Esophagus muscularis mucosa (tissue), 4 donors: Measurements from ENCODE around the gene APOO. TPM values are rescaled to one million over a fixed set of nuclear protein-coding genes. Genes with fewer than 3 reads are reported as not detected.

ENCODE experiments used
- DNase-seq: peaks from one replicate; pipeline ENCODE4 v3.0.0-alpha.2; 2017; ENCODE audit errors: extremely low spot score
- H3K27ac ChIP-seq, 4 donors: fragments of 200-600 bp; sonication (generic); replicated peaks in 1 of 4; 1 replicate in 3 of 4; 2 replicates in 1 of 4; pipeline ENCODE4 v1.5.1; 2016 to 2019; ENCODE audit warnings: mild to moderate bottlenecking in 1 of 4
- H3K27me3 ChIP-seq, 4 donors: fragments of 200-600 bp; sonication (generic); one replicate each; pipeline versions ENCODE4 v1.5.1 to v1.6.0; 2016 to 2019
- H3K36me3 ChIP-seq, 4 donors: fragments of 200-600 bp; sonication (generic); one replicate each; pipeline ENCODE4 v1.5.1; 2016 to 2019
- H3K4me1 ChIP-seq, 4 donors: fragments of 200-600 bp; sonication (generic); one replicate each; pipeline ENCODE4 v1.5.1; 2016 to 2019
- H3K4me3 ChIP-seq, 4 donors: fragments of 200-600 bp; sonication (generic); 1 replicate in 2 of 4; 2 replicates in 2 of 4; pipeline ENCODE4 v1.5.1; 2016 to 2019; ENCODE audit warnings: mild to moderate bottlenecking in 4 of 4, moderate library complexity in 1 of 4
- H3K9me3 ChIP-seq, 4 donors: fragments of 200-600 bp; sonication (generic); 1 replicate in 3 of 4; 2 replicates in 1 of 4; pipeline ENCODE4 v1.5.1; 2016 to 2019
- EP300 ChIP-seq: sonication (generic); formaldehyde crosslinking; IDR thresholded peaks from one replicate; pipeline ENCODE4 v1.6.1; 2017; ENCODE audit warnings: antibody characterized with exemption
- POLR2A ChIP-seq: fragments of 450-650 bp; IDR thresholded peaks from one replicate; pipeline ENCODE4 v1.6.1; 2017; ENCODE audit warnings: antibody characterized with exemption, moderate library complexity, mild to moderate bottlenecking, low read depth
- POLR2AphosphoS5 ChIP-seq, 2 donors: sonication (generic); formaldehyde crosslinking; IDR thresholded peaks; one replicate each; pipeline ENCODE4 v1.6.1; 2017; ENCODE audit warnings: antibody characterized with exemption in 2 of 2
- WGBS: methylation state at CpG from one replicate; pipeline ENCODE4 v1.1.5; 2018; 5-methylcytosine and 5-hydroxymethylcytosine counted together
- intact Hi-C: fragments of 100-400 bp; cut with DNase I; formaldehyde crosslinking; loops from one replicate; pipeline ENCODE4 v1.15.1; 2023
- total RNA-seq, 4 donors: library from RNA; depleted of rRNA; stranded (reverse); fragments of >200 nt; gene quantifications; one replicate each; pipeline versions ENCODE4 v1.1.0 to v1.2.1, GENCODE V29; 2016
- TF ChIP-seq, protein P1 (sequence below), 3 experiments: fragments of 200-600 bp in 2 of 3; fragments of 450-650 bp in 1 of 3; sonication (generic) in 2 of 3; IDR thresholded peaks; one replicate each; pipeline ENCODE4 v1.5.1; 2017 to 2019; ENCODE audit warnings: antibody characterized with exemption in 3 of 3, mild to moderate bottlenecking in 2 of 3, moderate library complexity in 1 of 3

Gene APOO
- total RNA-seq, 4 donors from 2014 or later = 7.5 to 10.2 (median 9.5) TPM

DNA sequence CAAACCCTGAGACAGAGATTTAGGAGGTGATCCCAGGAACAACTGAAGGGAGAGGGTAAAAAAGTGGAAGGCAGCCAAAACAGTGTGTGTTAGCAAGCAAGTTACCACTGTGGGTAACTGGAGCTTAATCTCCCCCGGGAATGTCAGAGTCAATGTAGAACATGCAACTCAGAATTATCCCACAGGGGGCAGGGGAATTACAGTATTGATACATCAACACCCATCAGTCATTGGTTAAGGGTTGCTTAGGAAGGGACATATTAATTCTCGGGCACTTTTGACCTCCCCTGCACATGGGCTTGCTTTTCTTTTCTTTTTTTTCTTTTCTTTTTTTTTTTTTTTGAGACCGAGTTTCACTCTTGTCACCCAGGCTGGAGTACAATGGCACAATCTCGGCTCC, 29.4 kb upstream of the APOO start:
- TF ChIP-seq POLR2AphosphoS5 (IDR thresholded peaks at IDR 0.05) = no peak
- TF ChIP-seq, protein P1, sequence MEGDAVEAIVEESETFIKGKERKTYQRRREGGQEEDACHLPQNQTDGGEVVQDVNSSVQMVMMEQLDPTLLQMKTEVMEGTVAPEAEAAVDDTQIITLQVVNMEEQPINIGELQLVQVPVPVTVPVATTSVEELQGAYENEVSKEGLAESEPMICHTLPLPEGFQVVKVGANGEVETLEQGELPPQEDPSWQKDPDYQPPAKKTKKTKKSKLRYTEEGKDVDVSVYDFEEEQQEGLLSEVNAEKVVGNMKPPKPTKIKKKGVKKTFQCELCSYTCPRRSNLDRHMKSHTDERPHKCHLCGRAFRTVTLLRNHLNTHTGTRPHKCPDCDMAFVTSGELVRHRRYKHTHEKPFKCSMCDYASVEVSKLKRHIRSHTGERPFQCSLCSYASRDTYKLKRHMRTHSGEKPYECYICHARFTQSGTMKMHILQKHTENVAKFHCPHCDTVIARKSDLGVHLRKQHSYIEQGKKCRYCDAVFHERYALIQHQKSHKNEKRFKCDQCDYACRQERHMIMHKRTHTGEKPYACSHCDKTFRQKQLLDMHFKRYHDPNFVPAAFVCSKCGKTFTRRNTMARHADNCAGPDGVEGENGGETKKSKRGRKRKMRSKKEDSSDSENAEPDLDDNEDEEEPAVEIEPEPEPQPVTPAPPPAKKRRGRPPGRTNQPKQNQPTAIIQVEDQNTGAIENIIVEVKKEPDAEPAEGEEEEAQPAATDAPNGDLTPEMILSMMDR (IDR thresholded peaks at IDR 0.05) = no peak
- TF ChIP-seq POLR2A = no peak
- TF ChIP-seq EP300 = no peak
- intact Hi-C loops = no loop called here
- WGBS = 80% methylated on average over 4 of the region's 4 CpGs

DNA sequence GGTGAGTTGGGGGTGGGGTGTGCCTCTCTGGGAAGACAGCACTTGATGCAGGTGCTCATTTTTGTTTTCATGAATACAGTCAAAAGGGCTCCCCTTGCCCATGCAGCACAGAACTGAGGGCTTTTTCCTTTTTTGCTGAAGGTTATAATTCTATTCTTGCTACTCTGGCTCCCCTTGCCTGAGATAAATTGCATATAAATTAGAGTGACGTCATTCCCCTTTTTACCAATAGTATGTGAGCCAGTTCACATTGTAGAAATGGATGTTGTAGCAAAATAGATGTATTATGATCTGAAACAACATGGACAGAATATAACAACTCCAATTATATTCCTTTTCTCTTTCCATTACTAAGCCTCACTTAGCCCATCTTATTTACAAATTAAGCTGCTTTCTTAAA, 28.4 kb upstream of the APOO start:
- Histone ChIP-seq H3K9me3 (no peaks in the 10 kb centered on the region), H3K27me3 (peaks cover 0 to 7% (median 0%) of the 10 kb centered on the region in 4 donors), H3K36me3 (no peaks in the 10 kb centered on the region), H3K4me1 (no peaks in the 10 kb centered on the region), H3K27ac (no peak overlapping the region), H3K4me3 (no peak overlapping the region)
- DNase-seq = no peak
- intact Hi-C loops = no loop called here
- TF ChIP-seq, protein P1 (IDR thresholded peaks at IDR 0.05) = no peak
- no peak for TF ChIP-seq POLR2A
- no peak for TF ChIP-seq EP300
- 20% methylated on average over 1 of the region's 1 CpG for WGBS

More for the DNA sequence above, 29.4 kb upstream of the APOO start:
- no peaks in the 10 kb centered on the region for H3K4me1 ChIP-seq
- H3K36me3 ChIP-seq = no peaks in the 10 kb centered on the region
- H3K4me3 ChIP-seq = no peak overlapping the region
- peaks cover 0 to 7% (median 0%) of the 10 kb centered on the region in 4 donors for H3K27me3 ChIP-seq
- no peak for DNase-seq
- no peak overlapping the region for H3K27ac ChIP-seq
- H3K9me3 ChIP-seq = no peaks in the 10 kb centered on the region

DNA sequence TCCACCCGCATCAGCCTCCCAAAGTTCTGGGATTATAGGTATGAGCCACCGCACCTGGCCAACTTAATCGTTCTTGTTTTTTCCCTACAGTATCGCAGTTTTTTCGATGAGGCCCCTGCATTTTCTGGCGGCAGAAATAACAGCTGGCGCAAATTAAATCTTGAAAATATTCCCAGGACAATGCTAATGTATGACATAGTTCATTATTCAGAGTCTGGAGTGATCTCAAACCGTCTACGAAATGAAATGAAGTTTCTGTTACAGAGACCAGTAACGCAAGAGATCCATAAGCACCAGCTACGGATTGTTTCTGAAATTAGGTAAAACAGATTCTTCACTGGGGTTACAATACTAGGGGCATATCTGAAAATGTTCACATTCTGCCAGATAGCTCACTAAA, 27.4 kb upstream of the APOO start:
- intact Hi-C loops = no loop called here
- Histone ChIP-seq H3K27me3 (peaks cover 0 to 7% (median 0%) of the 10 kb centered on the region in 4 donors), H3K27ac (no peak overlapping the region), H3K9me3 (no peaks in the 10 kb centered on the region), H3K4me1 (no peaks in the 10 kb centered on the region), H3K36me3 (no peaks in the 10 kb centered on the region), H3K4me3 (no peak overlapping the region)
- no peak for TF ChIP-seq POLR2A
- no peak for TF ChIP-seq POLR2AphosphoS5 (IDR thresholded peaks at IDR 0.05)
- no peak for TF ChIP-seq EP300
- TF ChIP-seq, protein P1 (IDR thresholded peaks at IDR 0.05) = no peak
- no peak for DNase-seq
- WGBS = 75% methylated on average over 11 of the region's 11 CpGs

DNA sequence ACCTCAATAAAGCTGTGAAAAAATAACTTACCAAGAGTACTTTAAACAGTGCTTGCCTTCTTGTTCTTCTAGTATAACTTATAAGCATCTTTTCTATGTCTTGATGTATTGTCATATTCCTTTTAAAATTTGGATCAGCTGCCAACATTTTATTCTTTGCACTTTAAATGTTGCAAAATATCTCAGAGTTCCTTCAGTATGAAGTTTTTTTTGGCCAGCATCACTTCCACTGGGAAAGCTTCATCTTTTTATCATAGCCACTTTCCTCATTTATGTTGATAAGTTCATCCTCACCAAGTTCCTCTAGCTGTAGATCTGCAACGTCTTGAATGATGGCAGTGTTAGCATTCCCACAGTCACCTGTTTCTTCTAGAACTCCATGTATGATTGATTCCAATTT, 24.3 kb upstream of the APOO start:
- no peaks in the 10 kb centered on the region for H3K36me3 ChIP-seq
- no peak overlapping the region for H3K4me3 ChIP-seq
- WGBS = 60% methylated on average over 1 of the region's 1 CpG
- no peak for DNase-seq
- no peaks in the 10 kb centered on the region for H3K9me3 ChIP-seq
- no peak overlapping the region for H3K27ac ChIP-seq
- H3K27me3 ChIP-seq = peaks cover 0 to 7% (median 0%) of the 10 kb centered on the region in 4 donors
- intact Hi-C loops = no loop called here
- TF ChIP-seq EP300 (no peak), POLR2AphosphoS5 (IDR thresholded peaks at IDR 0.05) (no peak), POLR2A (no peak)
- TF ChIP-seq, protein P1 (IDR thresholded peaks at IDR 0.05) = no peak
- H3K4me1 ChIP-seq = no peaks in the 10 kb centered on the region

DNA sequence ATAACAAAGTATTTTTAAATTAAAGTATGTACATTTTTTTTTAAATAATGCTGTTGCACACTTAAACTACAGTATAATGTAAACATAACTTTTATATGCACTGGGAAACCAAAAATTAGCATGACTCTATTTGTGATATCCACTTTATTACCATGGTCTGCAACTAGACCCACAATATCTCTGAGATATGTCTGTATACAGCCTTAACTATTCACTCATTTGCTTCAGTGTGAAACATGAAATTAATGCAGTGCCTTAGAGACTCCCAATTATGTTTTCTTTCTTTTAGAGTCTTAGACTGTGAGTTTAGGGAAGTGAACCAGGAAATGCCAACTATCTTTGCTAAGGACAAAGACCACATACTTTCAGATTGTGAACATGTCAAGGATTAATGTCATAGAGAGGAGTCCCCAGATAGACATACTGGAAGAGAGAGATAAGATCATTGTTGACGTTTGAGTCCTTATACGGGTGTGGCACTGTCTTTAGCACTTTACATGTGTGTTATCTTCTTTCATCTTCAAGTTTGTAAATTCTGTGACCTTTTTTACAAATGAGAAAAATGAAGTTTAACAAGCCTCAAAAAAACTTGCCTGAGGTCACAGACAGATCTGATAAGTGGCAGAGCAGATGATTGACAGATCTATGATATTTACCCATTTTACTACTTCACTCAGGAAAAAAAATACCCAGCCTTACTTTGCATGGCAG, 23.3 kb upstream of the APOO start:
- Histone ChIP-seq H3K4me3 (no peak overlapping the region), H3K27me3 (peaks cover 0 to 6% (median 0%) of the 10 kb centered on the region in 4 donors), H3K4me1 (no peaks in the 10 kb centered on the region), H3K27ac (no peak overlapping the region), H3K36me3 (no peaks in the 10 kb centered on the region), H3K9me3 (no peaks in the 10 kb centered on the region)
- WGBS = 48% methylated on average over 2 of the region's 2 CpGs
- intact Hi-C loops = no loop called here
- TF ChIP-seq POLR2AphosphoS5 (IDR thresholded peaks at IDR 0.05) (no peak), EP300 (no peak), POLR2A (no peak)
- TF ChIP-seq, protein P1 (IDR thresholded peaks at IDR 0.05) = no peak
- no peak for DNase-seq
